GM21515 (cell line): ENCODE data around the gene OXCT1.
A peak's percentile ranks its signal among the peaks of the same experiment; 100 is the strongest.
"Not testable (repeated sequence)": the region's sequence is repeated elsewhere in the genome, so short reads cannot be mapped to it uniquely, and the experiment has no call there.

ENCODE experiments used
- ATAC-seq: cut with Tn5 transposase; IDR thresholded peaks from one replicate; pipeline ENCODE4 v1.9.1; 2021; ENCODE audit not compliant: unreplicated experiment

Gene OXCT1

GRCh38 chr5:41778410-41778809 is 91.8 kb downstream of the OXCT1 start:
- ATAC-seq = no peak

DNA sequence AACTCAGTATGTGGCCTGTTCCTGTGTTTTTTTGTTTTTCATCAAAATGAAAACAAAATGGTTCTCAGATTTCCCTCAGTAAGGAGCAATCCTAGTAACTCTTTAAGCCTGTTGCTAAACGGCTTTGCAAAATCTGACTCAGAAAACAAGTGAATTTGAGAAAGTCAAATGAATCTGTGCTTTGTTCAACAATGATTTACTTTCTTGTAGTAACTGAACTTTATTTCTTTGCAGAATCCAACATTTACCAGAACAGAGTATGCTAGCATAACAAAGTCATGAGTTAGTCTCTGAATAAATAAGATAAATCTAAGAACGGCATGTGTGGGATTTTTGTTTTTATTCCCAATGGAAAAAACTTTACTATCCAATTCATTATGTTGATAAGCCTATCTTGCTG is 93.8 kb downstream of the OXCT1 start:
- ATAC-seq = no peak

GRCh38 chr5:41773799-41774198 is 96.4 kb downstream of the OXCT1 start:
- ATAC-seq = no peak

GRCh38 chr5:41772785-41773442 is 97.3 kb downstream of the OXCT1 start:
- ATAC-seq = no peak

DNA sequence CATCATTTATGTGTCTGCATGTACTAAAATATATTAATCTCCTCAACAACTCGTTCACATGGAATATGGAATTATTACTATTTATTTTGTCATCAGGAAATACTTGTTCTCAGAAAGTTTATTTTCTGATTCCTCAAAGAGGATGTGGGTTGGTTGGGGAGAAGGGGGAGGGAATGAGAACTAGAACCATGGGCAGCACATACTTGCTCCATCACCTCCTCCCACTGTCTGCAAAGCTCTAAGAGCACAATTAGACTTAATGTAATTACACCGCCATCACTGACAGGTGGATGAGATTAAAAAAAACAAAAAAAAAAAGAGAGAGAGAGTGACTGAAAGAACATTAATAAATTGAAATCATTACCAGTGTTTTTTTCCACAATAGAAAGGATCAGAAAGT is 98.2 kb downstream of the OXCT1 start:
- no peak for ATAC-seq

- ATAC-seq = peak; percentile 92
Observed at GRCh38 chr5:41770799-41771198, 99.4 kb downstream of the OXCT1 start.

DNA sequence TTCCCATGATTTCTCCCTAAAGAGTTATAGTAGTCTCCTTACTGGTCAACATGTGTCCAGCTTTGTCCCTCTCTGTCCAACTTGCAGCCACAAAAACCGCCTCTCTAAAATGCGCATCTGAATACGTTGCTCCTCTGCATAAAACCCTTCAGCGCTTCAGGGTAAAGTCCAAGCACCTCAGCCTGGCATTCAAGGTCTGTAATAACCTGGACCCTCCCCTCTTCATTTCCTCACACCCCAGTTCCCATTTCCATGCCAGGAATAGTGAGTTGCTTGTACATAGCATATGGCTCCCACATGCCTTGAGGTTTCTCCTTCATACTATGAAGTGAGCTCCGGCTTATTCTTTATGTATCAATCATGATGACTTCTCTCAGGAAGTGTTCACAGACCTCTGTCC is 101.5 kb downstream of the OXCT1 start:
- ATAC-seq = no peak

- no peak for ATAC-seq
Observed at GRCh38 chr5:41764650-41765049, 105.6 kb downstream of the OXCT1 start.

- no peak for ATAC-seq
Observed at GRCh38 chr5:41763574-41763973, 106.7 kb downstream of the OXCT1 start.

GRCh38 chr5:41763081-41763480 is 107.1 kb downstream of the OXCT1 start:
- no peak for ATAC-seq

- no peak for ATAC-seq
Observed at GRCh38 chr5:41762426-41762825, 107.8 kb downstream of the OXCT1 start.

GRCh38 chr5:41761663-41762062 is 108.6 kb downstream of the OXCT1 start:
- no peak for ATAC-seq

GRCh38 chr5:41755705-41756104 is 114.5 kb downstream of the OXCT1 start:
- ATAC-seq = no peak

DNA sequence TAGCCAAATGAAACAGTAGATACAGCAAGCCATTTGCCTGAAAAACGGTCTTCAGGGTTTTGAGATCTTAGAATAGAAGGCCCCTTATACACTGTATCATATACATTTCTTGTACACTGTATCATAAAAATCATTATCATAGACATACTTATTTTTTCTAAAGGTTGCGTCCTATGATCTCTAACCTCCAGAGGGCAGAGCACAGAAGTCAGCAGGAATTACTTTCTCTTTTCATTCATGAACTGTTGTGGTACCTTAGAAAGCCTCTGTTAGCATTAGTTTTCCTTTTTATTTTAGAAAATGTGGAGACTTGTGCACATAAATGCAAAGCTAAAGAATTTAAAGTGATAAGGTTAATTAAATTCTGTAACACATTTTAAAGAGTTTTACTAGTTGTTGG is 115.4 kb downstream of the OXCT1 start:
- ATAC-seq = no peak

DNA sequence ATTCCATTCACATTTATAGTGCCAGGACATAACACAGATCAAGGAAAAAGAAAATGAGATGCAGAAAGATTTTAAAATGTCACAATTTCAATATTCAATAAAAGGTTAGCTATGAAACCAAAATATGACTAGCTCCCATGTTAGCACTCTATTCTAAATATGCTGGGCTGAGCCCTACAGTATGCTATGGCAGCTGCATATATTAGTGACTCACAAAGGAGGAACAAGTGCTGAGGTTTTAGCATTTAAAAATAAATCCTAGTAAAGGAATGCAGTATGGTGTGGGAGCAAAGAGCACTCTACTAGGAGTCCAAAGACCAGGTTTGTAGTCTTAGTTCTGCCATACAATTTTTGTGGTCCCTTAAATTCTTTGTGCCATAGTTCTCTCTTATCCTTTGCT is 118.4 kb downstream of the OXCT1 start:
- no peak for ATAC-seq

DNA sequence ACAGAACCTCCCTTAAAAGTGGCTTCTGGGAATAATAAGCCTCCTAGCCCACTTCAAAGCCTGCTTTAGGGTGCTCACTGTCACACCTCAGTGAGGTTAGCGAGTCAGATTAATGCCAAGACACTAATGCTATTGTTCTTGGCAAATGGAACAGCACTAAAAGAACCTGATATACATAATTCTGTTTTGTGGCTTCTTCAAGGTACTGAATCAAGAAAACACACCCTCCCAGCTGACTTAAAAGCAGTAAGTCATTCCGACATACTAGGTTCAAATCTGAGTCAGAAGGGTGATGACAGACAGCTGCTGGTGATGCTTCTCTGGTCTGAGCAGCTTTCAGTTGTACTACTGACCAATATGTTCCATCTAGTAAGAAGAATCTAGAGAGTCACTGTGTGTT is 121.6 kb downstream of the OXCT1 start:
- peak; percentile 98 for ATAC-seq

GRCh38 chr5:41747708-41748107 is 122.5 kb downstream of the OXCT1 start:
- no peak for ATAC-seq

DNA sequence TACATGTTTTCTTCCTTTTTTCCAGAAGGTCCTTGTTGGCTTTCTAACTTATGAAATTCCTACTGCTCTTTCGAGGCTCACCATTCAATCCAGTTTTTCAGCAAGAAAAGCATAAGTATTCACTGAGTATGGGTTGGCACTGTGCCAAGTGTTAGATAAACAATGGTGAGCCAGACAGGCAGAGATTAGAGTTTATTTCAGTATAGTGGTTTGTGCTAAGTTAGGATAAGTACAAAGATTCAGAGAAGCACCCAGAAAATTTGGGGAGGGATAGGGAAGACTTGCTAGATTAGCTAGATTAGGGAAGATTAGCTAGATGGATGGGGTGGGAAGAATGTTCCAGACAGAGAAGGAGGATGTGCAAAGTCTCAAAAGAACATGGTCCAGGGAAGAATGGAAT is 122.9 kb downstream of the OXCT1 start:
- ATAC-seq = no peak

GRCh38 chr5:41742608-41743007 is 127.6 kb downstream of the OXCT1 start:
- ATAC-seq = not testable (repeated sequence)

DNA sequence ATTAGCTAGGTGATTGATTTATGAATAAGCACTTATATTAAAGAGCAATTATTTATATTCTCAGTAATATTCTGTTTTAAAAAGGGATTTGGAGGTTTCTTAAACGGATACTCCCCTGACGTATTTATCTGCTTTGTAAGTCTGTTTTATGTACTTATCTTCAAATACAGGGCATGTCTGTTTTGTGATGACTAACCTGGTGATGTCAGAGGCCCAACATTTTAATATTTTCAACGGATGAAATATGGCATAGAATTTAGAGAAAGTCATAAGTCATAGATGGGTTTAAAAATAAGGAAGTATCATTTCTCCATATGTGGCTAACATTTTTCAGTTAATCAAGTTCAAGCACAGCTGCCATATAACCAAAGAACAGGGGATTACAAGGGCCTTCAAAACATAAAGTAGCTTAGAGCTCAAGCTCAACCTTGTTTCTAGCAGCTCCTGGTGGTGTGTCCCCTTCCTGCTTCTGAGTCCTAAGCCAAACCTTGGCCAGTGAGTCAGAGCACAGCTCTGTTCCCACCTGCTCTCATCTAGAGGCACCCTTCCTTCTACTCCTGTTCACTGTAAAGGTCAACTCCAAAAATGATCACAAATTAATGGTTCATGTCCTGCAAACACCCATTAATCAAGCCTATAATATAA is 131.4 kb downstream of the OXCT1 start:
- no peak for ATAC-seq

DNA sequence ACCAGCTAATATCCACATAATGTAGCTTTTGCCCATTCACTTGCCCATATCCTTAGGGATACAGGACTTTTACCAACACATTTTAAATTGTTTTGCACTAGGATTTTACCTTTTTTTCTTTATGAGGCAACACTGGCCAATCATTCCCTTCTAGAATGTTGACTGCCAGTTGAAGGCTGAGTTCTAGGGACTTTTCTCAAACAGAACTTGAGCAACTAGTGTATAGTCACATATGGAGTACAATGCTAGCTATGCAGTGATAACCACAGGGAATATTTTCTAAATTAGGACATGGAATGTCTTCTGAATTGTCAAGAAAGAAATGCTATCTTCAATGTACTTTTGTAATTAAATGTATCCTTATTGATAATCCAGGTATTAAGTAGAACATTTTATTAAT is 133.6 kb downstream of the OXCT1 start:
- no peak for ATAC-seq

DNA sequence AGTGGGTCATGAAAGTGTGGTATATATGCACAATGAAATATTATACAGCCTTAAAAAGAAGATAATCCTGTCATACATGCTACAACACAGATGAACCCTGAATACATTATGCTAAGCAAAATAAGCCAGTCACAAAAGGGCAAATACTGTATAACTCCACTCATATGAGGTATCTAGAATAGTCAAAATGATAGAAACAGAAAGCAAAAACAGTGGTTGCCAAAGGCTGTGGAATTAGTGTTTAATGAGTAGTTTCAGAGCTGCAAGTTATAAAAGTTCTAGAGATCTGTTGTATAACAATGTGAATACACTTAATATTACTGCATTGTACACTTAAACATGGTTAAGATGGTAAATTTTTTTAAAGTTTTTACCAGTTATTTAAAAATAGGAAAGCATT is 135.0 kb downstream of the OXCT1 start:
- no peak for ATAC-seq

DNA sequence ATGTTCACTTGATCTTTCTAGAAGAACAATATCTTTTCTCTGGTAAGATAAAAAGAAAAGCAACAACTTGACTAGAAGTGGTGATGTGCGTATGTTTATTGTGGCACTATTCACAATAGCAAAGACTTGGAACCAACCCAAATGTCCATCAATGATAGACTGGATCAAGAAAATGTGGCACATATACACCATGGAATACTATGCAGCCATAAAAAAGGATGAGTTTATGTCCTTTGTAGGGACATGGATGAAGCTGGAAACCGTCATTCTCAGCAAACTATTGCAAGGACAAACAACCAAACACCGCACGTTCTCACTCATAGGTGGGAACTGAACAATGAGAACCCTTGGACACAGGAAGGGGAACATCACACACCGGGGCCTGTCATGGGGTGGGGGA is 140.8 kb downstream of the OXCT1 start:
- ATAC-seq = not testable (repeated sequence)
